ENCODE measurements around the gene WARS2.

Gene WARS2

GRCh38 chr1:118987468-118988185, 152.8 kb downstream of the WARS2 start:
- H3K27ac ChIP-seq (ENCODE audit: insufficient read depth, low read depth, low read length, poor library complexity, severe bottlenecking): no peak overlapping the region
- 0% methylated on average over 65 of the region's 65 CpGs for WGBS, 2 experiments
- peaks cover 100% of the 10 kb centered on the region for H3K27me3 ChIP-seq (ENCODE audit: control insufficient read depth, insufficient read depth, low read length, poor library complexity, severe bottlenecking)

DNA sequence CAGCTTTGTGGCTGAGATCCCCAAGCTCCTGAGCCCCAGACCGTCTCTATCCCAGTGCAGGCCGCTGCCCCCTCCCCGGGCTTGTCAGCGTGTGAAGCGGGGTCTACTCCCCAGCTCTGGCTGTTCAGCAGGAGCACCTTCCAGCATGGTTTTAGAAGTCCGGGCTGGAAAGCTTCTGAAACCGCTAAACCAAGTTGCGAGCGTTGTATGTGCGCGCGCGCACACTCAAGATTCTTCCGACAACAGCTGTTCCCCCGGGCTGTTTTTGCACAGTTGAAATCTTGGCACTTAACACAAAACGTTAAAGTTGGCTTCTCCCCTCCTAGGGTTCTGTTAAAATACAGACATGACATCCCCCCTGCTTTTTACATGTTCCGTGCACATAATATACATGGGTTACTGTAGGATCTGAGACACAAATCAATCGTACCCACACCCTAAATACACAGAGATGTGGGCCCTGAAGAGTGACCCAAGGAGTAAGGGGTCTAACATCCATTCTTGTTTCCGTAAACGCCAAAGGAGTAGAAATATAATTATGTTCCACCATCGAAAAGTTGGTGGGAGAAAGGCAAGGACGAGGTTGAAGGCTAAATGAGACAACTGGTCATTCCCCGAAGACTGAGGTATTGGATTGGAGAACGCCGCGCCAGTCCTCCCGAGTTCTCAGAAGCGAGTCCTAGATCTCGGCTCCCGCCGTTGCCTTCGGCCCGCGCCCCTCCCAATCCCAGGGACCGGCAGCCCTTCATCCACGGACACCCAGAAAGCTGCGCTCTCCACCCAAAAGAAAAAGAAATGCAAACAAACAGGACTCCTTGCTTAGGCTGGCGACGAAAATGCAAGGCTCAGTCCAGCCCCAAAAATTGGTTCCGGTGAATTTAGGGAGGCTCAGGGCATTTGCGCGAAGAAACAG, 153.6 kb downstream of the WARS2 start:
- no peaks in the 10 kb centered on the region for H3K9me3 ChIP-seq (ENCODE audit: control insufficient read depth, low read length)
- no peak overlapping the region for H3K27ac ChIP-seq (ENCODE audit: insufficient read depth, low read depth, low read length, poor library complexity, severe bottlenecking)
- H3K4me1 ChIP-seq (ENCODE audit: control insufficient read depth, insufficient read depth, low read length): peaks cover 12% of the 10 kb centered on the region
- H3K27me3 ChIP-seq (ENCODE audit: control insufficient read depth, insufficient read depth, low read length, poor library complexity, severe bottlenecking): peaks cover 100% of the 10 kb centered on the region
- peak overlapping the region; percentile 45 for H3K4me3 ChIP-seq (ENCODE audit: insufficient read depth, low read depth, low read length)
- 6 to 7% methylated on average over 41 to 42 of the region's 42 CpGs for WGBS, 2 experiments
- H3K36me3 ChIP-seq (ENCODE audit: control insufficient read depth, insufficient read depth, low read length): no peaks in the 10 kb centered on the region

More at GRCh38 chr1:118987468-118988185, 152.8 kb downstream of the WARS2 start:
- H3K4me3 ChIP-seq (ENCODE audit: insufficient read depth, low read depth, low read length): peak overlapping the region; percentile 45
- H3K9me3 ChIP-seq (ENCODE audit: control insufficient read depth, low read length): no peaks in the 10 kb centered on the region
- H3K4me1 ChIP-seq (ENCODE audit: control insufficient read depth, insufficient read depth, low read length): peaks cover 12% of the 10 kb centered on the region
- H3K36me3 ChIP-seq (ENCODE audit: control insufficient read depth, insufficient read depth, low read length): no peaks in the 10 kb centered on the region

- peaks cover 100% of the 10 kb centered on the region for H3K27me3 ChIP-seq (ENCODE audit: control insufficient read depth, insufficient read depth, low read length, poor library complexity, severe bottlenecking)
- no peaks in the 10 kb centered on the region for H3K36me3 ChIP-seq (ENCODE audit: control insufficient read depth, insufficient read depth, low read length)
- no peaks in the 10 kb centered on the region for H3K9me3 ChIP-seq (ENCODE audit: control insufficient read depth, low read length)
- 30 to 32% methylated on average over 34 of the region's 34 CpGs for WGBS, 2 experiments
- peak overlapping the region; percentile 45 for H3K4me3 ChIP-seq (ENCODE audit: insufficient read depth, low read depth, low read length)
- no peak overlapping the region for H3K27ac ChIP-seq (ENCODE audit: insufficient read depth, low read depth, low read length, poor library complexity, severe bottlenecking)
- H3K4me1 ChIP-seq (ENCODE audit: control insufficient read depth, insufficient read depth, low read length): peaks cover 12% of the 10 kb centered on the region
Observed at GRCh38 chr1:118985640-118986554, 154.6 kb downstream of the WARS2 start.

DNA sequence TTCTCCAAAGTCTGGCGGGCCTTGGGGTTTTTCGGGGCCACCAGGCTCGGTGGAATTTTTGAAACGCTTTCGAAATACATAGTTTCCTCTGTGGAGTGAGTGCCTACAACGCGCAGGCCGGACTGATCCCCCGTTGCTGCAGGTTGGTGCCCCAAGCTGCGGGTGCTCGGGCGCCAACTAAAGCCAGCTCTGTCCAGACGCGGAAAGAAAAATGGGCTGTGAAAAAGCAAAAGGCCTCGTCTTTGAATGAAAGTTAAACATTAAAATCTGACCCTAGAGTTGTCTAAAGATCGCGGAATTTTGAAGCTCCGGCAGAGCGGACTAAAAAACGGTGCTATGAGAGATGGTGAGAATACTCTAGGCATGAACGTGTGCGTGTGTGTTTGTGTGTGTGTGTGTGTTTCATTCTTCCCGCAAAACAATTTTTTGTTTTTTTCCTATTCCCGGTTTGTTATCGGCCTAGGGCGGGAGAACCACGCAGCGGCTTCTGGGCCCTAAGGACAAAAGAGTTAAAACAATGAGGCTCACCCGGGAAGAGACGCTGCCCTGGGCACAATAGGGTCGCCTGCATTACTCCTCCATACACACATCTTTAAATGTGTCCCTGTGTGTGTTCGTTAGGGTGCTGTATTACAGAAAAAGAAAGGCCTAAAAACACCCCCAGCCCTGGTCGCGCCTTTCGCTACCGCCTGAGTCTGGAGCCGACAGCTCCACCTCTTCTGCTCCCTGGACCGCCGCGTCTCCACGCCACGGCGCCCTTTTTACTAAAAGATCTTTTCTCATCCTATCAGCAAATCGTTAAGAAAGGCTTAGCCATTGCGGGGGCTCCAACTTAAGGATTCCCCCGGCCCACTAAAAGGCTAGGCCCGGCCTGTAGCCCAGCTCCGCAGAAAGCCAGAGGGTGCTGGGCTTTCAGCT, 155.5 kb downstream of the WARS2 start:
- no peak overlapping the region for H3K27ac ChIP-seq (ENCODE audit: insufficient read depth, low read depth, low read length, poor library complexity, severe bottlenecking)
- no peak overlapping the region for H3K4me3 ChIP-seq (ENCODE audit: insufficient read depth, low read depth, low read length)
- no peaks in the 10 kb centered on the region for H3K9me3 ChIP-seq (ENCODE audit: control insufficient read depth, low read length)
- peaks cover 100% of the 10 kb centered on the region for H3K27me3 ChIP-seq (ENCODE audit: control insufficient read depth, insufficient read depth, low read length, poor library complexity, severe bottlenecking)
- no peaks in the 10 kb centered on the region for H3K36me3 ChIP-seq (ENCODE audit: control insufficient read depth, insufficient read depth, low read length)
- 49 to 60% methylated on average over 45 to 48 of the region's 48 CpGs for WGBS, 2 experiments
- H3K4me1 ChIP-seq (ENCODE audit: control insufficient read depth, insufficient read depth, low read length): peaks cover 9% of the 10 kb centered on the region

DNA sequence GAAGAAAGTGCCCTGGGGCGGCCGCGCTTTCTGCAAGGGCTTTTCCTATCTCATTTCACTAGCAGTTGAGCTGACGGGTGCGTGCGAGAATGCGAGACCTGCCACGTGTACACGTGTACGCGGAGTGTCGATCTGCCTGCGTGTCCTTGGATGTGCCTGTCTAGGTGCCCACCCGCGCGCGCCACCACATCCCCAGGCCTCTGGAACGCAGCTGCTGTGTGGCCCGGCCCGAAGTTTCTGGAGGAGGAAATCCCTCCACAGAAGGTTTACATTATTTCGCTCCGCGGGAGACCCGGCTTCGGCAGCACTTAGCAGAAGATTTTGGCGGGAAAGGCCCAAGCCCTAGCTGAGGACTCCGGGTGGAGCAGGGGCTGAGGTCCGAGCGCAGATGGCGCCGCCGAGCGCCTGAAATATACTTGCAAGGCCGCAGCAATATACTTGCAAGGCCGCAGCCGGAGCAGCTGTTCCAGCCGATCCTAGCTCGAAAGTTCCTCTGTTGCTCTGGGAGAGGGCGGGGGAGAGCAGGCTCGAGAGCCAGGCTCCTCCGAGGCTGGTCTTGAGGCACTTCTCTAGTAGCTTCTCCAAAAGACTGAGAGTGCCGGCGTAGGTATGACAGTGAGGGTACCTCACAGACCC, 156.2 kb downstream of the WARS2 start:
- peaks cover 3% of the 10 kb centered on the region for H3K4me1 ChIP-seq (ENCODE audit: control insufficient read depth, insufficient read depth, low read length)
- H3K36me3 ChIP-seq (ENCODE audit: control insufficient read depth, insufficient read depth, low read length): no peaks in the 10 kb centered on the region
- no peak overlapping the region for H3K27ac ChIP-seq (ENCODE audit: insufficient read depth, low read depth, low read length, poor library complexity, severe bottlenecking)
- peaks cover 100% of the 10 kb centered on the region for H3K27me3 ChIP-seq (ENCODE audit: control insufficient read depth, insufficient read depth, low read length, poor library complexity, severe bottlenecking)
- WGBS, 2 experiments: 59 to 66% methylated on average over 43 of the region's 43 CpGs
- no peak overlapping the region for H3K4me3 ChIP-seq (ENCODE audit: insufficient read depth, low read depth, low read length)
- H3K9me3 ChIP-seq (ENCODE audit: control insufficient read depth, low read length): no peaks in the 10 kb centered on the region

DNA sequence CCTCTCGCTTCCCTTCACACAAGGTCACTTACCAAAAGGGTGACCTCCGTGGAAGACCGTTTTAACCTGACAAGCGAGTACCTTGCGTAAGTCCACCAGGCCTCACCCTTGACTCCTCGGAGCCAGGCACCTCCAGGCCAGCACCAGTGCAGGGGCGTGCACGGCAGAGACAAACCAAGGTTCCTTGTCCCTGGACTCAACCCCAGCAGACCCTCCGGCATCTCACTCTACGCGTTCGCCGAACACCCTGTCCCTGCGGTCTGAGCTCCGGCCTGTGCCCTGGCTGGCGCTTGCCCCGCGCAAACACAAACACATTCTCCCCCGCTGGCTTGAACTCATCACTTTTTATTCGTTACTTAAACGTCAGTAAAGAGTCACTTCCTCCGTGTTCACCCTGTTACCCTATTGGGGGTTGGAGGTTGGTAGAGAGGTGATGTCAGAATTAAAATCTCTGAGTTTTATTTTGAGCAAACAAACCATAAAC, 156.9 kb downstream of the WARS2 start:
- H3K4me3 ChIP-seq (ENCODE audit: insufficient read depth, low read depth, low read length): no peak overlapping the region
- H3K9me3 ChIP-seq (ENCODE audit: control insufficient read depth, low read length): no peaks in the 10 kb centered on the region
- H3K27me3 ChIP-seq (ENCODE audit: control insufficient read depth, insufficient read depth, low read length, poor library complexity, severe bottlenecking): peaks cover 100% of the 10 kb centered on the region
- no peaks in the 10 kb centered on the region for H3K36me3 ChIP-seq (ENCODE audit: control insufficient read depth, insufficient read depth, low read length)
- WGBS, 2 experiments: 75 to 84% methylated on average over 19 to 22 of the region's 22 CpGs
- H3K4me1 ChIP-seq (ENCODE audit: control insufficient read depth, insufficient read depth, low read length): peaks cover 3% of the 10 kb centered on the region
- H3K27ac ChIP-seq (ENCODE audit: insufficient read depth, low read depth, low read length, poor library complexity, severe bottlenecking): no peak overlapping the region

GRCh38 chr1:118982821-118983557, 157.5 kb downstream of the WARS2 start:
- peaks cover 3% of the 10 kb centered on the region for H3K4me1 ChIP-seq (ENCODE audit: control insufficient read depth, insufficient read depth, low read length)
- H3K4me3 ChIP-seq (ENCODE audit: insufficient read depth, low read depth, low read length): no peak overlapping the region
- no peaks in the 10 kb centered on the region for H3K9me3 ChIP-seq (ENCODE audit: control insufficient read depth, low read length)
- peaks cover 100% of the 10 kb centered on the region for H3K27me3 ChIP-seq (ENCODE audit: control insufficient read depth, insufficient read depth, low read length, poor library complexity, severe bottlenecking)
- 70 to 79% methylated on average over 26 of the region's 26 CpGs for WGBS, 2 experiments
- no peaks in the 10 kb centered on the region for H3K36me3 ChIP-seq (ENCODE audit: control insufficient read depth, insufficient read depth, low read length)
- no peak overlapping the region for H3K27ac ChIP-seq (ENCODE audit: insufficient read depth, low read depth, low read length, poor library complexity, severe bottlenecking)

GRCh38 chr1:118982266-118982665, 158.2 kb downstream of the WARS2 start:
- Histone ChIP-seq H3K9me3 (ENCODE audit: control insufficient read depth, low read length) (no peaks in the 10 kb centered on the region), H3K36me3 (ENCODE audit: control insufficient read depth, insufficient read depth, low read length) (no peaks in the 10 kb centered on the region), H3K27me3 (ENCODE audit: control insufficient read depth, insufficient read depth, low read length, poor library complexity, severe bottlenecking) (peaks cover 96% of the 10 kb centered on the region), H3K4me3 (ENCODE audit: insufficient read depth, low read depth, low read length) (no peak overlapping the region), H3K27ac (ENCODE audit: insufficient read depth, low read depth, low read length, poor library complexity, severe bottlenecking) (no peak overlapping the region), H3K4me1 (ENCODE audit: control insufficient read depth, insufficient read depth, low read length) (no peaks in the 10 kb centered on the region)
- WGBS, 2 experiments: 91 to 93% methylated on average over 6 of the region's 6 CpGs
